ENCODE measurements around the gene DDX39A. TPM values are rescaled to one million over a fixed set of nuclear protein-coding genes. Genes with fewer than 3 reads are reported as not detected.

DDX39A gene
- polyA plus RNA-seq, 4 donors: 61.9 to 139 (median 125) TPM

DNA sequence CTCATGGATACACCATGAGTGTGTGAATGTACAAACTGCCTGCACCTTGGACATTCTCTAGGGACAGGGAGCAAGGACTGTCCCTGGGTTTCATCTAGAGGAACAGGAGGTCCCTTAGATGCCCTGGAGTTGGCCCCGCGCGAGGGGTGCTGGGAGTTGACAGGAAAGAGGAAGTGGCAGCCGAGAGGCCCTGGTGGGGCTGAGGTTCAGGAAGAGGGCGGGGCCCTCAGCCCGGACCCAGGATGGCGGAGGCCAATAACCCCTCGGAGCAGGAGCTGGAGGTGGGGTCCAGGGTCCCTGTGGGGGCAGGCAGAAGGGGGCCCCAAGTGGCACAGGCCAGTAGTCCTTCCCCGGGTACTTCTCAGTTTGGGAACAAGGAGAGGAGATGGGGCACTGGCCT is 20.9 kb upstream of the DDX39A start:
- H3K27me3 ChIP-seq (ENCODE audit: control insufficient read depth in 3 of 3, insufficient read depth in 3 of 3, low read length in 3 of 3): no peaks in the 10 kb centered on the region
- 25 to 56% (median 38%) methylated on average over 9 of the region's 9 CpGs for WGBS, 3 donors
- peak overlapping the region in 2 of 3 donors; percentile 37 to 41 for H3K4me3 ChIP-seq (ENCODE audit: low read depth in 1 of 3, low read length in 3 of 3)
- H3K27ac ChIP-seq (ENCODE audit: low read depth in 1 of 3, low read length in 2 of 3): peak overlapping the region; percentile 15 to 44 (median 22)
- DNase-seq (peak; percentile 63 to 84), FAIRE-seq (no peak)
- no peaks in the 10 kb centered on the region for H3K9me3 ChIP-seq (ENCODE audit: control insufficient read depth in 2 of 2, insufficient read depth in 1 of 2, low read depth in 1 of 2, low read length in 1 of 2)
- H3K4me1 ChIP-seq (ENCODE audit: control insufficient read depth in 3 of 3, insufficient read depth in 2 of 3, low read depth in 1 of 3, low read length in 2 of 3): peaks cover 0 to 10% (median 0%) of the 10 kb centered on the region in 3 donors
- peaks cover 0 to 73% (median 3%) of the 10 kb centered on the region in 3 donors for H3K36me3 ChIP-seq (ENCODE audit: control insufficient read depth in 3 of 3, insufficient read depth in 2 of 3, low read depth in 1 of 3, low read length in 3 of 3)

DNA sequence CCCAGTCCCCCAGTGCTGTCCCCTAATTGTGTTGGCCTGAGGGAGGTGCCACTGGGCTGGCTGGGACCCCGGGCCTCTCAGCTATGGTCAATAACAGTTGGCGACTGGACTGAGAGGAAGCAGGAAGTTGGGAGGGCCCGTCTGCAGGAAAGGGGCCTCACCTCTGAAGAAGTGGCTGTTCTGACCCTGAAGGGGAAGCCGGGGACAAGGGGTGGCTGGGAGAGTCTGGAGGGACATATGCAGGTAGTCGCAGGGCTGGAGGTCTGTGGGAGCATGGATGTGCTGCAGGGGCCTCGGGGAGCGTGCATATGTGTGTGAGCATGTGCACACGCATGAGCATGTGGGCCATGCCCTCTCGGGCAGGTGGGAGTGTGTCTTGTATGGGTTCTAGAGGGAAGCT is 19.9 kb upstream of the DDX39A start:
- H3K4me1 ChIP-seq (ENCODE audit: control insufficient read depth in 3 of 3, insufficient read depth in 2 of 3, low read depth in 1 of 3, low read length in 2 of 3): peaks cover 0 to 20% (median 0%) of the 10 kb centered on the region in 3 donors
- WGBS, 3 donors: 61 to 84% (median 76%) methylated on average over 9 of the region's 9 CpGs
- no peak for FAIRE-seq

DNA sequence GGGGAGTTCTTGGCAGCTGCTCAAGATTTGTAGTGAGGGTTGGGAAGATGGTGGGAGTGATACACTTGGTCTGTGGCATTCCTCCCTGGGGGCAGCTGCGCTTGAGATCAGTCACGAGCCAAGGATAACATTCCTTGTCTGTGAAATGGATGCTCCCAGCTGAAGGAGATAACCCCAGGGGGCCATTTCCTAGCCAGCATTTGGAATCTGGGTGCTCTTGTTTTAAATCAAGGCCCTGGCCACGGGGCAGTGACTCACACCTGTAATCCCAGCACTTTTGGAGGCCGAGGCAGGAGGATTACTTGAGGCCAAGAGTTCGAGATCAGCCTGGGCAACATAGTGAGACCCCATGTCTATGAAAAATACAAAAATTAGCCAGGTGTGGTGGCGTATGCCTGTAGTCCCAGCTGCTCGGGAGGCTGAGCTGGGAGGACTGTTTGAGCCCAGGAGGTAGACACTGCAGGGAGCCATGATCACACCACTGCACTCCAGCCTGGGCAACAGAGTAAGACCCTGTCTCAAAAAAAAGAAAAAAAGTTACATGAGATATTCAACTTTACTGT is 18.5 kb upstream of the DDX39A start:
- FAIRE-seq (no peak), DNase-seq (no peak)
- Histone ChIP-seq H3K9me3 (ENCODE audit: control insufficient read depth in 2 of 2, insufficient read depth in 1 of 2, low read depth in 1 of 2, low read length in 1 of 2) (no peaks in the 10 kb centered on the region), H3K4me1 (ENCODE audit: control insufficient read depth in 3 of 3, insufficient read depth in 2 of 3, low read depth in 1 of 3, low read length in 2 of 3) (peaks cover 0 to 24% (median 0%) of the 10 kb centered on the region in 3 donors), H3K4me3 (ENCODE audit: low read depth in 1 of 3, low read length in 3 of 3) (no peak overlapping the region), H3K27ac (ENCODE audit: low read depth in 1 of 3, low read length in 2 of 3) (no peak overlapping the region), H3K27me3 (ENCODE audit: control insufficient read depth in 3 of 3, insufficient read depth in 3 of 3, low read length in 3 of 3) (peaks cover 0 to 3% (median 0%) of the 10 kb centered on the region in 3 donors), H3K36me3 (ENCODE audit: control insufficient read depth in 3 of 3, insufficient read depth in 2 of 3, low read depth in 1 of 3, low read length in 3 of 3) (peaks cover 0 to 58% (median 0%) of the 10 kb centered on the region in 3 donors)
- 81 to 96% (median 93%) methylated on average over 7 of the region's 7 CpGs for WGBS, 3 donors

More for the DNA sequence above, 19.9 kb upstream of the DDX39A start:
- no peak overlapping the region for H3K4me3 ChIP-seq (ENCODE audit: low read depth in 1 of 3, low read length in 3 of 3)
- H3K27ac ChIP-seq (ENCODE audit: low read depth in 1 of 3, low read length in 2 of 3): no peak overlapping the region
- H3K36me3 ChIP-seq (ENCODE audit: control insufficient read depth in 3 of 3, insufficient read depth in 2 of 3, low read depth in 1 of 3, low read length in 3 of 3): peaks cover 0 to 71% (median 3%) of the 10 kb centered on the region in 3 donors
- no peak for DNase-seq
- H3K9me3 ChIP-seq (ENCODE audit: control insufficient read depth in 2 of 2, insufficient read depth in 1 of 2, low read depth in 1 of 2, low read length in 1 of 2): no peaks in the 10 kb centered on the region
- H3K27me3 ChIP-seq (ENCODE audit: control insufficient read depth in 3 of 3, insufficient read depth in 3 of 3, low read length in 3 of 3): no peaks in the 10 kb centered on the region

DNA sequence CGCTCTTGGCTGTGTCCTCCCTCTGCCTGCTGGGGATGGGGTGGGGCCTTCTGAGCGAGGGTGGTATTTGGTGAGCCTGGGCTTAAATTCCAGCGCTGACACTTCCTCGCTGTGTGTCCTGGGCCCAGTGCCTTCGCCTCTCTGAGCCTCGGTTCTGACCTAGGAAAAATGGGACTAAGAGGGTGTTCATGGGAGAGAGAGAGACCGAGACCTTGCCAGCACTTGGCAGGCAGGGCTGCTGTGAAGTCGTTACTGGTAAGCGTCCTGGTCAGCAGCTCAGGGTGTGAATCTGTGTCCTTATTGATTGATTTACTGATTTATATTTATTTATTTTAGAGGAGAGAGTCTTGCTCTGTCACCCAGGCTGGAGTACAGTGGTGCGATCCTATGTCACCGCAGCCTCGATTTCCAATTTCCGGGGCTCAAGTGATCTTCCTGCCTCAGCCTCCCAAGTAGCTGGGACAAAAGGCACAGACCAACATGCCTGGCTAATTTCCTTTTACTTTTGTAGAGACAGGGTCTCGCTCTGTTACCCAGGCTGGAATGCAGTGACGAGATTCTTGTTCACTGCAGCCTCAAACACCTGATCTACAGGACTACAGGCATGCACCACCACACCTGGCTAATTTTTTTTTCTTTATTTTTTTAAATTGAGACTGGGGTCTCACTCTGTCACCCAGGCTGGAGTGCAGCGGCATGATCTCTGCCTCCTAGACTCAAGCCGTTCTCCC is 16.3 kb upstream of the DDX39A start:
- H3K36me3 ChIP-seq (ENCODE audit: control insufficient read depth in 3 of 3, insufficient read depth in 2 of 3, low read depth in 1 of 3, low read length in 3 of 3): peaks cover 0 to 37% (median 0%) of the 10 kb centered on the region in 3 donors
- WGBS, 3 donors: 75 to 79% (median 75%) methylated on average over 17 of the region's 17 CpGs
- DNase-seq (no peak), FAIRE-seq (no peak)
- H3K4me3 ChIP-seq (ENCODE audit: low read depth in 1 of 3, low read length in 3 of 3): no peak overlapping the region
- H3K9me3 ChIP-seq (ENCODE audit: control insufficient read depth in 2 of 2, insufficient read depth in 1 of 2, low read depth in 1 of 2, low read length in 1 of 2): no peaks in the 10 kb centered on the region
- H3K27me3 ChIP-seq (ENCODE audit: control insufficient read depth in 3 of 3, insufficient read depth in 3 of 3, low read length in 3 of 3): peaks cover 0 to 15% (median 0%) of the 10 kb centered on the region in 3 donors
- peaks cover 0 to 23% (median 0%) of the 10 kb centered on the region in 3 donors for H3K4me1 ChIP-seq (ENCODE audit: control insufficient read depth in 3 of 3, insufficient read depth in 2 of 3, low read depth in 1 of 3, low read length in 2 of 3)
- peak overlapping the region in 1 of 3 donors; percentile 59 for H3K27ac ChIP-seq (ENCODE audit: low read depth in 1 of 3, low read length in 2 of 3)

DNA sequence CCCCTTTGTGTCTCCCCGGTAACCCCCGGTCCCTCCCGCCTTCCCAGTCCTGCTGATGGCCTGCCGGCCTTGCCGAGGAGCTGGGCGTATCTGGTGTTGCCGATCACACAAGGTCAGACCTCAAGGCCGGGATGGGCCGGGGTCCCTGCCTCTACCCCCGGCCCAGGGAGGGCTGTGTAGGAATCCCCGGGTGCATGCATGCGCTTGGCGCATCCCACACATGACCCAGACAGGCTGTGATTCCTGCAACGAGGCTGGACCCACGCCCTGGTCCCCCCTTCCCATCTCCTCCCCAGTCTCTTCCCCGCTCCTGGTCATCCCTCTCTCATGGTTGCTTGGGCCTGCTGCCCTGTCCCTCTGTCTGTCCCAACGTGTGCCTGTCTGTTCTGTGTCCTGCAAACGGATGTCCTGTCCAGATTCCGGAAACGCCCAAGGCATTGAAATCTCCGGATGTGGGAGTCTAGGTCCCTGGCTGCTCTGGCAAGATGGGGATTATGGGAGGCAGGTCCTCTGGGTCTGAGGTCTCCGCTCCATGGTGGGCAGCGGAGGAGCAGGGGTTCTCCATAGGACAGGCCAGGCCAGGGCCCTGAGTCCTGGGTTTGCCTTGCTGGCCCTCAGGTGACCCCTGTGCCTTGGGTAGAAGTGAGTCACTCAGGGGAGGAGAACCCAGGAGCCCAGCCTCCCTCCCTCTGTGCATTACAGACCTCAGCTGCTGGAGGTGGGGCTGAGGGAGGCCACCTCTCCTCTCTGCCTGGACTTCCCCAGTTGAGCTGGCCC is 15.6 kb upstream of the DDX39A start:
- Histone ChIP-seq H3K27ac (ENCODE audit: low read depth in 1 of 3, low read length in 2 of 3) (peak overlapping the region in 2 of 3 donors; percentile 59 to 65), H3K27me3 (ENCODE audit: control insufficient read depth in 3 of 3, insufficient read depth in 3 of 3, low read length in 3 of 3) (peaks cover 0 to 15% (median 0%) of the 10 kb centered on the region in 3 donors), H3K4me1 (ENCODE audit: control insufficient read depth in 3 of 3, insufficient read depth in 2 of 3, low read depth in 1 of 3, low read length in 2 of 3) (peaks cover 0 to 16% (median 0%) of the 10 kb centered on the region in 3 donors), H3K4me3 (ENCODE audit: low read depth in 1 of 3, low read length in 3 of 3) (peak overlapping the region in 1 of 3 donors; percentile 78), H3K9me3 (ENCODE audit: control insufficient read depth in 2 of 2, insufficient read depth in 1 of 2, low read depth in 1 of 2, low read length in 1 of 2) (no peaks in the 10 kb centered on the region), H3K36me3 (ENCODE audit: control insufficient read depth in 3 of 3, insufficient read depth in 2 of 3, low read depth in 1 of 3, low read length in 3 of 3) (peaks cover 0 to 35% (median 0%) of the 10 kb centered on the region in 3 donors)
- 31 to 47% (median 40%) methylated on average over 23 of the region's 23 CpGs for WGBS, 3 donors
- DNase-seq: peak; percentile 44 to 55
- no peak for FAIRE-seq

DNA sequence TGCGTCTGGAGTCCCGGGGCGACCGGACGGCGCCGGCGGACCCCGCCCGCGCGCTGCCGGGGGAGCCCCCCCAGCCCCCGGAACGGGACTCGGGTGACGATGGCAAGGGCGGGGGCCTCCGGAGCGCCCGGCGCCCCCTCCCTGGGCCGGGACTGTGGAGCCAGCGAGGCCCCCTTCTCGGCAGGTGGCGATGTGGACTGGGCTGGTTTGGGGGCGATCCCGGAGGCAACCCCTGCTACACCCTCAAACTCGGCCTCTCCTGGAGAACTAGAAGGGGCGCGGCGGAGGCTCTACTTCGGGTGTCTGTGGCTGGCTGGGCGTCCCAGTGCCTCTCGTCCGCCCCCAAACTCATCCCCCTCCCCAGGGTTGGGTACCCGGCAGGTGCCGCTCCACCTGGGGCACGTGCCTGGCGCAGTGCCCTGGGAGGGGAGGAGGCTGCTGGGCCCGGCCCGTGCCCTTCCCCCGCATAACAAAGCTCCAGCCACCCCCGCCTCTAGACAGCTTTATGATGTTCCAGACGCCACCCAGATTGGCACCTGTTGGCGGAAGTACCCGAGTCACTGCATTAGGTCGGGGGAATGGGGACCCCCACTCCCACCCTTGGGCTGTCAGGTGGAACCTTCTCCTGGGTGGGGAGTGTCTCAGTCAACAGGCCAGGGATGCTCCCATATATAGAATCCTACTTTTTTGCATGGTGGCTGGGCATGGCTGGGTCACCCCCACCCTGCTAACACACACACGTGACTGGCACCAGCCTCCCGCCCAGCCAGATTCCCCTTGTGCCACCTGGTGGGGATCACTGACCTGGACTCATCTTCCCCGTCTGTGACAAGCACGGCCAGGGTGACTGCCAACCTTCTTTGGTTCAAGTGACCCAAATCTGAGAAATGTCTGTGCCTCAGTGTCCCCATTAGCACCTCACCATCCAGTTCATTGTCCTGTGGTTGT is 14.7 kb upstream of the DDX39A start:
- Histone ChIP-seq H3K27ac (ENCODE audit: low read depth in 1 of 3, low read length in 2 of 3) (peak overlapping the region; percentile 36 to 65 (median 59)), H3K4me1 (ENCODE audit: control insufficient read depth in 3 of 3, insufficient read depth in 2 of 3, low read depth in 1 of 3, low read length in 2 of 3) (peaks cover 0 to 16% (median 0%) of the 10 kb centered on the region in 3 donors), H3K36me3 (ENCODE audit: control insufficient read depth in 3 of 3, insufficient read depth in 2 of 3, low read depth in 1 of 3, low read length in 3 of 3) (peaks cover 0 to 32% (median 0%) of the 10 kb centered on the region in 3 donors), H3K9me3 (ENCODE audit: control insufficient read depth in 2 of 2, insufficient read depth in 1 of 2, low read depth in 1 of 2, low read length in 1 of 2) (no peaks in the 10 kb centered on the region), H3K27me3 (ENCODE audit: control insufficient read depth in 3 of 3, insufficient read depth in 3 of 3, low read length in 3 of 3) (peaks cover 0 to 15% (median 0%) of the 10 kb centered on the region in 3 donors), H3K4me3 (ENCODE audit: low read depth in 1 of 3, low read length in 3 of 3) (peak overlapping the region; percentile 77 to 81 (median 78))
- FAIRE-seq (no peak), DNase-seq (peak; percentile 59 to 61)
- WGBS, 3 donors: 0 to 2% (median 2%) methylated on average over 28 to 52 of the region's 52 CpGs

DNA sequence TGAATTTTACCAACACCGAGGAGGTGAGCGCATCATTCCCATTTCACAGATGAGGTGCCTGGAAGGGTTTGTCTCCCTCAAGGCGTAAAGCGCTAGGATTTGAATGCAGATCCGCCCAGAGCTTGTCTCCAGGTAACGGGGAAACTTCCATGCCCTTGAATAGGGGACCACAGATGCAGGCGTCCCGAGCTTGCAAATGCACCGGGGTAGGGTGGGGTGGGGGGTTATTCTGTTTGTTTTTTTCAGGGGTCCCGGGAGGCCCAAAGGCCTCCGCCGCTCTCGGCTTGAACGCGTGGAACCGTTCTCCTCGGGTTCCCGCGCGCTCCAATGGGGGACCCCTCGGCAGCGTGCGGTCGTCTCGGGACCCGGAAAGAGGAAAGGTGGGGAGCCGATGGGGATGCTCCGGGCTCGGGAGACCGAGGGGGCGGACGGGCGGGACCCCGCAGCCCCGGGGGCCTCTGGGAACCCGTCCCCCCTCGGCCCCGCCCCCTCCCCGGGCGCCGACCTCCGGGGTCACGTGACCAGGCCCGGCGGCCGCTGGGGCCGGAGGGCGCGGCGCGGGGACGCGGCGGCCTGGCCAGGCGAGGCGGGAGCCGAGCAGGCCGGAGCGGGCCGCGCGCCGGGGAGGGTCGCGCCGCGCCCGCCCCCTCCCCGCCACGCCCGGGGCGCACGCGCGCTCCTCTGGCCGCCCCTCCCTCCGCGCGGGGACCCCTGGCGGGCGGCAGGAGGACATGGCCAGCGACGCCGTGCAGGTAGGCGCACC is 13.8 kb upstream of the DDX39A start, which contains the start of gene PKN1:
Gene PKN1, plus strand, starts transcription at position 516 of the 763 bp plus-strand sequence. Its CDS starts 216 bp downstream, at position 732.
- 2 to 6% (median 4%) methylated on average over 36 to 85 of the region's 85 CpGs for WGBS, 3 donors
- H3K36me3 ChIP-seq (ENCODE audit: control insufficient read depth in 3 of 3, insufficient read depth in 2 of 3, low read depth in 1 of 3, low read length in 3 of 3): peaks cover 0 to 32% (median 0%) of the 10 kb centered on the region in 3 donors
- FAIRE-seq: no peak
- peak within 1 kb of the TSS; percentile 77 to 81 (median 78) for H3K4me3 ChIP-seq (ENCODE audit: low read depth in 1 of 3, low read length in 3 of 3)
- peak within 1 kb of the TSS; percentile 36 to 65 (median 59) for H3K27ac ChIP-seq (ENCODE audit: low read depth in 1 of 3, low read length in 2 of 3)
- H3K4me1 ChIP-seq (ENCODE audit: control insufficient read depth in 3 of 3, insufficient read depth in 2 of 3, low read depth in 1 of 3, low read length in 2 of 3): peaks cover 0 to 16% (median 0%) of the 10 kb centered on the region in 3 donors
- peaks cover 0 to 15% (median 0%) of the 10 kb centered on the region in 3 donors for H3K27me3 ChIP-seq (ENCODE audit: control insufficient read depth in 3 of 3, insufficient read depth in 3 of 3, low read length in 3 of 3)
- peak in 1 of 2 donors; percentile 63 for DNase-seq
- H3K9me3 ChIP-seq (ENCODE audit: control insufficient read depth in 2 of 2, insufficient read depth in 1 of 2, low read depth in 1 of 2, low read length in 1 of 2): no peaks in the 10 kb centered on the region

All from small intestine (tissue), 7 donors.